Cortex of kidney (tissue), 1 donor: Measurements from ENCODE around the gene RAP1GDS1.
A peak's percentile ranks its signal among the peaks of the same experiment; 100 is the strongest.

Experiments
- DNase-seq: peaks from one replicate; lab custom pipeline; 2025; lab: John Stamatoyannopoulos, UW

The RAP1GDS1 gene, protein sequence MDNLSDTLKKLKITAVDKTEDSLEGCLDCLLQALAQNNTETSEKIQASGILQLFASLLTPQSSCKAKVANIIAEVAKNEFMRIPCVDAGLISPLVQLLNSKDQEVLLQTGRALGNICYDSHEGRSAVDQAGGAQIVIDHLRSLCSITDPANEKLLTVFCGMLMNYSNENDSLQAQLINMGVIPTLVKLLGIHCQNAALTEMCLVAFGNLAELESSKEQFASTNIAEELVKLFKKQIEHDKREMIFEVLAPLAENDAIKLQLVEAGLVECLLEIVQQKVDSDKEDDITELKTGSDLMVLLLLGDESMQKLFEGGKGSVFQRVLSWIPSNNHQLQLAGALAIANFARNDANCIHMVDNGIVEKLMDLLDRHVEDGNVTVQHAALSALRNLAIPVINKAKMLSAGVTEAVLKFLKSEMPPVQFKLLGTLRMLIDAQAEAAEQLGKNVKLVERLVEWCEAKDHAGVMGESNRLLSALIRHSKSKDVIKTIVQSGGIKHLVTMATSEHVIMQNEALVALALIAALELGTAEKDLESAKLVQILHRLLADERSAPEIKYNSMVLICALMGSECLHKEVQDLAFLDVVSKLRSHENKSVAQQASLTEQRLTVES

DNA sequence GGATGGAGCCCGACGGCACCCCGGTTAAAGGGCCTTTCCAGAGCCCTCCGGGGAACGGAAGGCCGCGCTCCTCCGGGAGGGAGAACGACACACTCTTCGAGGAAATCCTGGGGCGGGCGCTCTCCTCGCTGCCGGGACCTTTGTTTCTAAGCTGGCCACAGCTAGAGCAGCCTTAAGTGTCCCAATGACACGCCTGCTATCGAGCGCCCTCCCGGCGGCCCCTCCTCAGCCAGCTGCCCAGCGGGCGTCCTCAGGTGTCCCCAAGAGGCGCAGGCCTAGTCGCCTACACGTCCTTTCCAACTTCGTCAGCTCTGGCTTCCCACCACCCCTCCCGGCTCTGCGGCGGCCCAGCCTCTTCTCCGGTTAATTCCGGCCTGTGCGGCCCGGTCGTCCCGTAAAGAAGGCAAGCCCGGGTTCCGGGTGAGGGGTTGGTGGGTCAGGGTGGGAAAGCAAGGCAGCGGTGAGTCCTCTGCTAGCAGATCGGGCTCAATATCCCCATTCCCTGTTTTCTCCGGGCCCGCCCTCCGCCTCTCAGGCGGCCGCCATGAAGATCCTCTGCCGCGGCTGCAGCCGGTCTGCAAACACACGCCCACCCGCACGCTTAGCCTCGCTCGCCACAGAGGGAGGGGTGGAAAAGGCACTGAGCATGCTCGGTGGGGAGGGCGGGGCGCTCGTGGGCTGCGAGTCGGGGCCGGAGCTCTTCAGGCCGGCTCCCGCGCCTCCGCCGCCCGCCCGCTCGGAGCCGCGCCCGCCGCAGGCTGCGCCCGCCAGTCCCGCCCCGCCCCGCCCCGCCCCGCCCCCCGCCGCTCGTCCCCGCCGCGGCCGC is at the start of gene RAP1GDS1:
RAP1GDS1 (plus strand) TSS at position 806 of the 826 bp plus-strand sequence. CDS start 182 bp downstream, outside the sequence.
- DNase-seq: peak; percentile 88

DNA sequence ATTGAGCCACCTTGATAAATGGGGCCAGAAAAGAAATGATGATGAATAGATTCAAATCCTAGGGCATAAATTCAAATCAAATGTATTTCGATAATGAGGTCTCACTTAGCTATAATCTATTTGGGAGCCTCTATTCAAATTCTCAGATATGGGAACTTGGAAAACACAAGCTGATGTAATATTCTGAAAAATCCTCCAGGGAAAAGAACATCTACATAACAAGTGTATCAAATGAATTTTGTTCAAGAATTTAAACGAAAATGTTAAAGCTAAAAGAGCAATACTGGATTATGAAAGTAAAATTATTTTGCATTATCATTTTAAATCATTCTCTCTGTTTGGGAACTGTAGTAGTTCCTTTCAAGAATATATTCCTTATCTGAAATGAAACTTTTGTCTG is 38.9 kb upstream of the RAP1GDS1 start:
- no peak for DNase-seq

DNA sequence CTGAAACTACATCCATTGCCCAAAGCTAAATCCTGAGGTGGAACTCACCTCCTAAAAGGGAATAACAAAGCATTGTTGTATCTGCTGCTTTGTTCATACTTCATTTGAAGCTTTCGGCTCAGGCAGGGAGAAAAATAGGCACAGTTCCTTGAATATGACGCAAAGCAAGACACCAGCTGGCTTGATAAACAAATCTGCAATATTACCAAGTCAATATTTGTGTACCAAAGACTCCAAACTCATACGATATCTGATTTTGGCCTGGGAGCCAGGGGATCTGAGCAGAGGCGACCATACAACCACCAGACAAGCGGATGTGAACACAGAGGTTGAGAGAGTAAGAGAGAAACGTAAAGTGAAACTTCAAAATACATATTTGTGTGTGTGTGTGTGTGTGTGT is 34.8 kb upstream of the RAP1GDS1 start:
- no peak for DNase-seq

DNA sequence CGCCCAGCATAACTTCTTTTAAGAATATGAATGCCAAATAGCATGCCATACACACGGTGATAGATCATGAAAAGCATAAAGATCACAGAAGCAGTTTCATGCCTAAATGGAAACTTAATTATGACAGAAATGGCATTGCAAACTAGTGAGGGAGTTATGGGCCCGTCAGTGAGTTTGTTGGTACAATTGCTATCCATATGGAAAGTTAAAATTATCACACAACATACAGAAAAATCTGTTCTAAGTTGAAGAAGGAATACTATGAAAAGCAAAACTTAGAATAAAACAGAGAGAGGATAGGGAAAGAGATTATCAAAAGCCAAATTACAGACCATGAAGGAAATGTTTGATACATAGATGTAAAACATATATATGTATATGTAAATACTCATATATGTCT is 30.2 kb upstream of the RAP1GDS1 start:
- DNase-seq: no peak

DNA sequence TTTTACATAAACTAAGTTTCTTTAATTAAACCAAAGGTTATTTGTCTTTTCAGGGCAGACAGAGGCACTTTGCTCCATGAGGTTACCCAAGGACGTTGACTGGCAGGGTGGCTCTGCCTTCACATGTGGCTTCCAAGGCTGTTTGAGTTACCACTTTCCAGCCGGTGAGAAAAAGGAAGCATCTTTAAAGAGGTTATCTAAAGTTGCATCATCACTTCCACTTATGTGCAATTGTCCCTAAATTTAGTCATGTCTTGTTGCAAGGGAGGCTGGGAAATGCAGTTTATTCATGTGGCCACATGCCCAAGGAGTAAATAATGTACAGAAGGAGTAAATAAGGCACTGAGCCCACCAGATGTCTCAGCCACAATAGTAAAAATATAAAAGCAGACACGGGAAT is 29.0 kb upstream of the RAP1GDS1 start:
- DNase-seq: no peak

DNA sequence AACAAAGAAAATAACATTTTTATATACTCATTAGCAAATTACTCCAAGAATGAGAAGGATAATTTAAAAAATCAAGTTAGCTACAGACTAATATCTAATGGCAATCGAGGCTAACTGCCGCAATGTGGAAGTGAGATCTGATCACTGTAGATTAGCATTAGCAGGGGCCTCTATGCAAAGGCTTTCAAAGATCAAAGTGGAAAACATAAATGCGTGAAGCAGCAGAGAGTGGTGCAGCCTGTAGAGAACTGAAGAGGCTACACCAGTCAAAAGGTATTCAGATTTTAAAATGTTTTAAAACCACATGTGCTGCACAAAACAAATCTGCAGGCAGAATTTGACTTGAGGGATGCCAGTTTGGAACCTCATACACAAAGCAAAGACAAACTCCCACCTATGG is 24.0 kb upstream of the RAP1GDS1 start:
- no peak for DNase-seq

DNA sequence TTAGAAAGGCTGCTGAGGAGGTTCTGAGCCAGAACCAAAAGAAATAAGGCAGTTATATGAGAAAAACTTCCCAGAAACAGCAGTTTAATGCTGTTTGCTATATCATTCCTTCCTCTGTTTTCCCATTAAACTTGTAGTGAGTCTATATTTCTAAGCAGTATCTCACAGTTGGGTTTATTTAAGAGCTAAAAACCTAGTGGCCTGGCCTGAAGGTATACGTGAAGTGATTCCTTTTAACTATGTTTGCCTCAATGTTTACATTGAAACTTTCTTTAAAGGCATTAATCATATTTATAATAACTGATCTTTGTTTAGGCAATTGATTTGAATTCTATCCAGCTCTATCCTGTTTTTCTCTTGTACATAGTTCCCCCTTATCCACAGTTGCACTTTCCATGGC is 19.1 kb upstream of the RAP1GDS1 start:
- no peak for DNase-seq

DNA sequence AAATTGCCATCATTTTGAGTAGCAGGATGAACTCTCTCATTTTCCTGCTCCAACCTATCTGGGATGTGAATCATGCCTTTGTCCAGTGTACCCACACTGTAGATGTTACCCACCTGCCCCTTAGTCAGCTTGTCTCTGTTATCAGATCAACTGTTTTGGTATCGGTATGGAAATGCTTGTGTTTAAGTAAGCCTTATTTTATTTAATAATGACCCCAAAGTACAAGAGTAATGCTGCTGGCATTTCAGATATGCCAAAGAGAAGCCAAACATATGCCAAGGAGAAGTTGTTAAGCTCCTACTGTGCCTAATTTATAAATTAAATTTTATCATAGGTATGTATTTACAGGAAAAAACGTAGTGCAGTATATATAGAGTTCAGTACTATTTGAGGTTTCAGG is 18.6 kb upstream of the RAP1GDS1 start:
- DNase-seq: no peak

DNA sequence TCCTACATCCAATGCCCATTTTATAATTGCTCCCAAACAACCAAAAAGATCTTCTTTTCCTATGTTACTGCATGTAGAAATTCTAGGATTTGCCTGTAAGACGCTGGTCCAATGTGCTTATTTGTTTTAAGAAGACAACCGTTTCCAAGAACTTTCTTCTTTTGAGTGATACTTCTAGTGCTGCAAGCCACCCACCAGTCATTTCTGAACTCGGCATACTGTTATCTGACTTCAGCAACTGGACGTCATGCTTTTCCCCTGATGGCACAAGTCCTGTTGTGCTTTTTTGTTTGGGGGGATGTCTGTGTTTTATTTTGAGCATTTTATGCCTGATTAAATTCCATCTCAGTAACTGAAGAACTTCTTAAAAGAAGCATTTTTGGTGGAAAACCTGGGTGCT is 16.0 kb upstream of the RAP1GDS1 start:
- no peak for DNase-seq

DNA sequence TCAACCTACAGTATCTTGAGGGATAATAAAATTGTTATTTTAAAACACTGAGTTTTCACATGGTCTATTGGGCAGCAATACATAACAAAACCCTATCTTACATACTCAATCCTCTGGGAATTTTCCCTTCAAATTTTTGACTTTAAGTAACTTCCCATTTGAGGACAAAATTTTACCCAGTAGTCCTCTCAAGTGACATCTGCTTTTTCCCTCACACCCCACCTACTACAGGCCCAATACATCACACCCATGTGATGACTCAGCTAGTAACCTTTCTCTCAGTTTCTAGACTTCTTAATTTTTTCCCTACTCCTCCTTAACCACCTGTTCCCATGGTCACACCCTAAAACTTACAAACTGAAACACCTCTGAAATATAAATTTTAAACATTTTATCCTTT is 12.2 kb upstream of the RAP1GDS1 start:
- DNase-seq: no peak

DNA sequence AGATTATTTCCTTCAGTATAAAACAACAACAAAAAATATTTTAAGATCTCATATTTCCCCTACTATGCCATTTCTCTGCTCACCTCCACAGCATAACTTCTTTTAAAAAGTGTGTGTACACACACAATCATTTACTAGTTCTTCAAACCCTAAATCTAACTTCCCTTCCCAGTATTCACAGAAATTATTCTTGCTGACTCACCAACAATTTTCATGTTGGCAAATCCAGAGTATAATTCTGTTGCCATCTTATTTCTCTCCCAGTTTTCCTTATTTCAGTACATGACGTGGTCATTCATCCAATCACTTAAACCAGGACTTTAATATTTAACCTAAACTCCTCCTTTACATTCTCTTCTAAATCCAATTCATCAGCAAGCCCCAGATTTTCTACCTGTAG is 11.4 kb upstream of the RAP1GDS1 start:
- no peak for DNase-seq

DNA sequence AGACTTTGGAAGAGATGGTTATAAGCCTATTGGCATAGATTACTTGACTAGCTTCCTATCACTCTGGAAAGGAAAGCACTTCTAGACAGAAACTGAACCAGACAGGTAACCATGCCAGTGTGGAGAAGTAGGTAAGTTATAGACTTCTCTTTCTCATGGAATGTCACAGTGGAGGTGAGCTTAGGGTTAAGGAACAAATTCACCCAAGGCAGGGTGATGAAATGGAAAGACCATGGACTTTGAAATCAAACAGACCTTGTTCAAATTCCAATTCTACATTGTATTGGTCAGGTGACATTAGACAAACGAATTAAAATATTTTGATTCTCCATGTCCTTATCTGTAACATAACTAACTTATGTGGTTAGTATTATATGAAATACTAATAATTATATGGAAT is 7.7 kb upstream of the RAP1GDS1 start:
- no peak for DNase-seq

DNA sequence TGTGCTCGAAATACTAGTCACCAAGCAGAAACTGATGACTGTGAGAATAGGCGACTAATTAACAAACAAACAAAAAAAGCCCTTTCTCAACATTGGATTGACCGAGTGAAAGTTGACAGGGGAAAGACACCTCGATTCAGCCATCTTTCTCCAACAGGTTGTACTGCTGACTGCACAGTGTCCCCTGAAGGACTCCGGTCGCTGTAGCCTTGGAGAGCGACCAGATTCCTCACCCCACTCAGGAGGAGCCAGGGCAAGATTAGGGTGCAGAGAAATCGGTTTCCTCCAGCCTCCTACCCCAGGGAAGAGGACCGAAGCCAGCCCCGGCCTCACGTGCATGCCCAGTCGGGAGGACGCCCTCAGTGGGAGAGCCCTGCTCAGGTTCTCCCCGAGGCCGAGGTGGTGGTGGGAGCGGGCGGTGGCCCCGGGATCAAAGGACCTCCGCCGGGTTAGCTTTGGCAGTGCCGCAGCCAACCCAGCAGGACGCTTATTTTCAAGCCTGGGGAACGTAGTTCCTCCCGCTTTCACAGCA is 1.1 kb upstream of the RAP1GDS1 start:
- peak; percentile 81 for DNase-seq

DNA sequence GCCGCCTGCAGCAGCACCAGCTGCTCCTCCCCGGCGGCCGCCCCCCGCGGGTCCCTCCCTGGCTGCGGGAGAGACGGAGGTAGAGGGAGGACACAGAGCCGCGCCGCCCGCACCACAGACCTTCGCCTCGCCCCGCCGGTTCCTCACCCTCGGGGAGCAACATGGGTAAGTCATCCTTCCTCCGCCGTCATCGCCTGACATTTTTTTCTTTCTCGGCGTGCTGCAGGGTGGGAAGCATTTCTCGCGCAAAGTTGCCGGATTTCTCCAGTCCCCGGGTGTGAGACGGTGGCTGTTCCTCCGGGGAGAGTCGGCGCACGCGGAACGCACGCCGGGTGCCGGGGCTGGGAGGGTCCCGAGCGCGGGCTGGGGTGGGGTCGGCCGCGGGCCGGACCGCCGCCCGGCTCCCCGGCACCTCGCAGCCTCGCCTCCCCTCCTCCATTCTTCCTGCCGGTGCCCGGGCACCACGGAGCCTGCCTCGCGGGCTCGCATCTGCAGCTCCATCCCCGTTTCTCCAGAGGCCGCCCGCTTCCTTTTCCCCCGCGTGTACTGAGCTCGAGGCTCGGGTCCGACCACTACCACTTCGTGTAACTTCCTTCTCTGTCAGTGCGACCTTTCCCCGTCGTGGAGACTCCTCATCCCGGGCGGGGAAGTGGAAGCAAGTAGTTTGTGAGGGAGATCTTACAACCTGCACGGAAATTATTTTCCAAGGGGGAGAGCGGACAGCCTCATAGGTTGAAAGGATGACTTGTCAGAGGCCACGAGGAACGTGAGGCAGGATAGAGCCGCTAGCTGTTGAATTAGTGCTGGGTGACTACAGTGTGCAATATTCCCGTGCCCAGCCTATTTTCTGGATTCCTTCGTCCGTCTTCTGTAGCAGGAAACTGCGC is 464 bp downstream of the RAP1GDS1 start:
- DNase-seq: peak; percentile 42

DNA sequence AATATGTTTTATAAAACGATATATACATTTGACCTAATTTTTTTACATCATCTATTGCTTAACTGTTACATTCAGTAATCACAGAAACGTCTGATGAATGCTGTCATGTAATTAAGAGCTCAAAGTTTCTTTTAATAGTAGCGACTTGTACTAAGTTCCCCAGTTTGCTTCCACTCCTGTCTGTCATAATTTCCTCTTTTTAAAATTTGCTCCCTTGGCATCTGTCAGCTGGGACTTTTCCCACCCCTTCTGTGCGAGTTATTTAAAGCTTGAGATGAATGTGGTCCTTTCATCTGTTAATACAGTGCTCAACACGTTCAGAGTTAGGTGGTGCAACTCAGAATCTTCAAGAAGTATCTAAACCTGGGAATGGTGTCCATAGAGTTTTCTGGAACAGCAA is 1.2 kb downstream of the RAP1GDS1 start:
- no peak for DNase-seq

DNA sequence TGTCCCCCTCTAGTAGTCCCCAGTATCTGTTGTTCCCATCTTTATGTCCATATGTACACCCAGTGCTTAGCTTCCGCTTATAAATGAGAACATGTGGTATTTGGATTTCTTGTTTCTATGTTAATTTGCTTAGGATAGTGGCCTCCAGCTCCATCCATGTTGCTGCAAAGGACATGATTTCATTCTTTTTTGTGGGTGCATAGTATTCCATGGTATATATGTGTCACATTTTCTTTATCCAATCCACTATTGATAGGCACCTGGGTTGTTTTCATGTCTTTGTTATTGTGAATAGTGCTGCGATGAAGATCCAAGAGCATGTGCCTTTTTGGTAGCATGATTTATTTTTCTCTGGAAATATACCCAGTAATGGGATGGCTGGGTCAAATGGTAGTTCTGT is 6.3 kb downstream of the RAP1GDS1 start:
- no peak for DNase-seq

DNA sequence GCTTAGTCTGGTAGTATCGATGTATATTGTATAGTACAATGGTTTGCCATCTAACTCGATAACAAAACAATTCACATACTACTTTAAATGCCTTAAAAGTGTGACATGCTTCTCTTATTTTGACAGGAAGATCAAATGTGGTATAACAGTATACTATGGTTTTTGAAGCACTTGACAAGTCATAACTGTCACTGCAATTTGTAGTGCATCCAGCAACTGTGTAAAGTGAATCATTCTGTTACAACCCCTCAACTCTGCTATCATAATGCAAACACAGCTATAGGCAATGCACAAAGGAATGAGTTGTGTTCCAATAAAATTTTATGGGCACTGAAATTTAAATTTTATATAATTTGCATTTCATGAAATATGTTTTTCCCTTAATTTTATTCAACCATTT is 14.0 kb downstream of the RAP1GDS1 start:
- no peak for DNase-seq

DNA sequence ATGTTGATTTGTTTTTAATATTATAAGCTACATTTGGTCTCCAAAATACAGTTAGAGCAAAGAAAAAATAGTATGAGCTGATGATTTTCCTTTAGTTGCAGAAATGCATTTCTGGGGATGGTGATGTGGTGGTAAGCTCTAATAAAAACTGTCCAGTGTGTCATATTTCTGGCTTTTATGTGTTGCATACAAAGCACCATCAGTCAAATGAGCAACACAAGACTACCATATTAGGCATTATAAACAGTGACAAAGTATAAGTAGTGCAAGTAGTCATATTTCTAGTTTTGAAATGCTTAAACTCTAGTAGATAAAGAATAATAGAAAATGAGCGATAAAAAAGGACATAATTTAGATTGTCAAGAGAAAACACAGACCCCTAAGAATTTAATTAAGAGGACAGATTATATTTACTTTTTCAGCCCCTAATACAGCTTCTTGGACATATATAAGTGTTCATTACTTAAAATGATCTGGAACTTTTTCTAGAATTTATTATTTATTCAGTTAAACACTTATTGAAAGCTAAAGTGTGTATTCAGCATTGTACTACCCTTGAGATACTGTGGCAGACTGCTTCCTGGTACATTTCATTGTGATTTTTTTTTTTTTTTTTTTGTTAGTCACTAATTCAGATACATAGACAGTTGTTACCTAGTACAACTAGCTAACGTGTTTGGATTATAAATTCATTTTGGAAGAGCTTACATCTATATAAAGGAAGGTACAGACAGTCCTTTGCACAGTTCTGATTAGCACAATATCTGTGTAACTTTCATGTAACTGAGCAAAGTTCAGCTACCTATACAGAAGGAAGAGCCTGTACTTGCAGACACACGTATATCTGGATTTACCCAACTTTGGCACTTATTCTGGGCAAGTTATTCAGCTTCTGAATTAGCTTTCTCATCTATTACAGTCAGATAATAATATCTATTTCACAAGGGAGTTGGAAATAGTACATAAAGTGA is 22.3 kb downstream of the RAP1GDS1 start:
- DNase-seq: no peak

DNA sequence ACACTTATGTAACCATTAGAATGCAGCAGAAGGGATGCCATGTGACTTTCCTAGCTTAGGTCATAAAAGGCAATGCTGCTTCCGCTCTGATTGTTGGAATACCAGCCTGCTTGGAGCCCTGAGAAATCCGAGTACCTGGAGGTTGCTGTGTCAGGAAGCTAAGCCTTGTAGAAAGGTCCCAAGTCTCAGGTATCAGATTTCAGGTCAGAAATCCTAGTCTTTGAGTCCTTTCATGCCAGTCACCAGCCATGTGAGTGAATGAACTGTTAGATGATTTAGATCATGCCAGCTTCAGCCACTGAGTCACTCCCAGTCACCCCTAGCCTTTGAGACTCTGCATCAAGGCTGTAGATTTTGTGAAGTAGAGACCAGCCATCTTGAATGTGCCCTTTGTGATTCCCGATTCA is 23.5 kb downstream of the RAP1GDS1 start:
- DNase-seq: no peak

DNA sequence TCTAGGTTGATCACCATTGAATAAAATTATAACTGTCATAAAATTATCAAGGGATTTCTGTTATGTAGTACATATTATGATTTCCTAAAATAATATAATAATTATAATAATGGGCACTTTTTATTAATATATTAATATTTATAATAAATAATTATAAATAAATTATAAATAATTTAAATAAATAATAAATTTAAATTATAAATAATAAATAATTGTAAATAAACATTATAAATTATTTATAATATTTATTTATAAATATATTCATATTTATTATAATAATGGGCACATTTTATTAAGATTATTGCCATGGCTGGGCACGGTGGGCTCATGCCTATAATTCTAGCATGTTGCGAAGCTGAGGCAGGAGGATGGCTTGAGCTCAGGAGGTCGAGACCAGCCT is 24.5 kb downstream of the RAP1GDS1 start:
- no peak for DNase-seq
